NCI-H1694 (cell line): Measurements from ENCODE around the gene SNUPN.
"Not testable (repeated sequence)": the region's sequence is repeated elsewhere in the genome, so short reads cannot be mapped to it uniquely, and the experiment has no call there.

ENCODE experiments used
- DNase-seq: peaks from one replicate; lab custom pipeline; 2025; lab: John Stamatoyannopoulos, UW

Gene SNUPN

GRCh38 chr15:75637245-75638009 is 11.9 kb upstream of the SNUPN start:
- no peak for DNase-seq

DNA sequence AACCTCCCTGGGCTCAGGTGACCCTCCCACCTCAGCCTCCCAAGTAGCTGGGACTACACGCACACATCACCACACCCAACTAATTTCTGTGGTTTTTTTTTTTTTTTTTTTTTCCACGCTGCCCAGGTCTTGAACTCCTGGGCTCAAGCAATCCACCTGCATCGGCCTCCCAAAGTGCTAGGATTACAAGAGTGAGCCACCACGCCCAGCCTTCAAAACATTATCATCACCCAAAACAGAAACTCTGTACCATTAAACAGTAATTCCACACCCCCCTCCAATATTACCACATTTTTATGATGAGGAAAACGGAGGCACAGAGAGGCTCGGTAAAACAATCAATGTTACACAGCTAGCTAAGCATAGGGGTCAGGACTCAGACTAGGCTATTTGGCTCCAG is 10.5 kb upstream of the SNUPN start:
- DNase-seq: no peak

DNA sequence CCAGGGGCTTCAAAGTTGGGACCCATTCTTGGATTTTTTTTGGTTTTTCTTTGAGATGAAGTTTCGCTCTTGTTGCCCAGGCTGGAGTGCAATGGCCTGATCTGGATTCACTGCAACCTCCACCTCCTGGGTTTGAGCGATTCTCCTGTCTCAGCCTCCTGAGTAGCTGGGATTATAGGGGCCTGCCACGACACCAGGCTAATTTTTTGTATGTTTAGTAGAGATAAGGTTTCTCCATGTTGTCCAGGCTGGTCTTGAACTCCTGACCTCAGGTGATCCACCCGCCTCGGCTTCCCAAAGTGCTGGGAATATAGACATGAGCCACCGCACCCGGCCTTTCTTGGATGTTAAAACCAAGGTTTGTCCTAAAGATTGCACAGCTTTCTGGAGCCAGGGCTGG is 8.4 kb upstream of the SNUPN start:
- DNase-seq: not testable (repeated sequence)

- DNase-seq: no peak
These were observed 6.4 kb upstream of the SNUPN start for GRCh38 chr15:75631935-75632334.

GRCh38 chr15:75622505-75622904 is 3.0 kb downstream of the SNUPN start:
- DNase-seq: no peak

- DNase-seq: no peak
These were observed 4.6 kb downstream of the SNUPN start for GRCh38 chr15:75620841-75621391.

DNA sequence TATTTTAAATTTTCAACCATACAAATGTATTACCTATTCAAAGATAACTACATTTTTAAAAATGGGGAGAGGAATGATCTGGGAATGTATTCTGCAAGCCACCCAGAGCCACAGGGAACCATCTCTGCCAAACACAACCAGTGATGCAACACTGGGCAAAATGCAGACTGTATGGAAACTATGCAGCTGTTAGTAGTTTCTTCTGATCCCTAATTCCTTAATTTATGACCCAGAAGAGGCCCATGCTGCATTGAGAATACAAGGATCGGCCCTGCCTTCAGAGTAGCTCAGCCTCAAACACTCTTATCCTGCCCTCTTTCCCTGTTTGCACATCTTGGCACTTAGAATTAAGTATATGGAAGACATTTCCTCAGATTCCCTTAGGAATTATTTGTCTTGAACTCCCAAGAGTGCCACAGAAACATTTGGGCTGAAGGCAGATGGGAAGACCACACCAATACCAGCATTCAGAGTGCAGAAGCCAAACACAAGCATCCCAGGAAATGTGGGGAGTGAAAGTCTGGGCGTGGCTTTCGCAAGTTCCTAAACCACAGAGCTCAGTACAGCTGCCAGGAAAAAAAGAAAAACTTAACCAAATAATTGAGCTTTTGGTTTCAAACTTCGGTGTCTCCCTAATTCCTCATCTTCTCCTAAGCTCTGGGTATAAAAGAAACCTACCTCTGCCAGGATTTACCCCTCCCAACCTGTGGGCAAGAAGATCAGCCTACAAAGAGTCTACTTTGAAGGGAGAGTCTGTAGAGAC is 5.3 kb downstream of the SNUPN start:
- no peak for DNase-seq

DNA sequence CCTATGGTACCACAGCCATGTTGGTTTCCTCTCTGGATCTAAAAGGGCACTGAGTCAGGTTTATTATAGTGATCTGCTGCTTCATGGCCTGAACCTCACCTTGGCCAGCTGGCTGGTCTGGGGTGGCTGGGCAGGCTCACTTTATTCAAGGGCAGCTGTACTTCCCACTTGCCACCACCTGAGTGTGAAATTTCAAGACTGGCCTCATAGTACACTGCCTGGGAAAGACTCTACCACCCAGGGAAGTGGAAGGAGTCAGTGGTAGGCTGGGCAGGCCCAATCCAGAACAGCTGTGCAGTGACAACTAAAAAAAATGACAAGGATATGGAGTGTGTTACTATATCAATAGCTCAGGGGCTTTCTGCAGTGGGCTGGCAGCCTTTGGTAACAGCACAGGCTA is 8.8 kb downstream of the SNUPN start:
- no peak for DNase-seq

- DNase-seq: no peak
These were observed 18.5 kb downstream of the SNUPN start for GRCh38 chr15:75606711-75607699.

DNA sequence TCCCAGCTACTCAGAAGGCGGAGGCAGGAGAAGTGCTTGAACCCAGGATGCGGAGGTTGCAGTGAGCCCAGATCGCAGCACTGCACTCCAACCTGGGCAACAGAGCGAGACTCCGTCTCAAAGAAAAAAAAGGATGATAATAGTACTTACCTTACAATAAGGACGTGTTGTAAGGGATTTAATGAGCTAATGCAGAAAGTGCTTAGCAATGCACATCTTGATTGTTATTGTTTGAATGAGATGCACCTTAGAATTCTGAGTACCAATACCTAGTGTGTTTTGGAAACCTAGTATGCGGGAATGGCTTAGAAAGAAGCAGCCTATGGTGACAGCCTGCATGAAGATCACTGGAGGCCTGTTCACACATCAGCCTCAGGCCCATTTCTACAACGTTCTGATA is 19.5 kb downstream of the SNUPN start:
- DNase-seq: no peak

DNA sequence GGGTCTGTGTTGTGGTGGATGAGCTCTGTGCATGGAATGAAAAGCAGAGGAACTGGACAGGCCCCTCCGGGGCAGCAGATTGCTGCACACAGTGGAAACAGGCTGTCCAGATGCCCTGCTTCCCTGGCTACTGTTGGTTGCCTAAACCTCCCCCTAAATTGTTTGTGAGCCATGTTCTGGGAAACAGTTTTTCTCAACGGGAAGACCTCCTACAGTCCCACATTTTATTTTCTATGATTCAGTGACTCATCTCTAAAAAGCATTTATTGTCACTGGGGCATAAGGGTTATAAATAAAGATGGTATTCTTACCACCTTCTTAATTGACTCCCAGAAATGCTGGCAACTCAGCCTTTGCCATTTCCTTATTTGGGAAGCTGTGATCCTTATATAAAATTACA is 26.1 kb downstream of the SNUPN start:
- DNase-seq: no peak

GRCh38 chr15:75598361-75598760 is 27.2 kb downstream of the SNUPN start:
- no peak for DNase-seq

DNA sequence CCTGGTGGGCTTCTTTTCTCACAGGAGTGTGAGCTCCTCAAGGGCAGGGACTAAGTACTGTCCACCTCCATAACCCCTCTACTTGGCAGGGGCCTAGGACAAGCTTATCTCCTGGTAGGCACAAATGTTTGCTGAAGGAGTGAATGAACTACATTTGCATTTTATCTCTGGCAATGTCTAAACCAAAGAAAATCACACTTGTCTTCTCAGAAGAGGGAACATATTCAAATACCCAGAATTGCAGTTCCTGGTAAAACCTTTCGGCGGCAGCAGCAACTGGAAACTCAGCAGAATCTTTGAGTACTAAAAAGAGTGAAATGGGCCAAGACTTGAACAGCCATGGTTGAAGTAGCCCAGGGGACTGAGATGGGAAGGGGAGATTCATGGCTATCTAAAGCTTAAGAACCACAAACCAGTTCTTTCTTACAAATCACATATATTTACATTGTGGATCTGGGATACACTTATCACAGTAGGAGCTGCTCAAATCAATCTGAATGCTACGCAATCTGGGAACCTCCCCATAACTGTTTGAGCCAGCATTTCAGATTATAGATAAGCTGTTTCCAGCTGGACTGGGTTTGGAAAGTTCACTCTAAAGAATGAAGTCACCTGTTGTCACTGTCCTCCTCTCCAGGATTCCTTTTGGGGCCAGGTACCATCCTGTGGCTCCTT is 27.7 kb downstream of the SNUPN start:
- DNase-seq: no peak

- no peak for DNase-seq
These were observed 28.7 kb downstream of the SNUPN start for GRCh38 chr15:75596703-75597345.

GRCh38 chr15:75594276-75594675 is 31.2 kb downstream of the SNUPN start:
- DNase-seq: no peak

DNA sequence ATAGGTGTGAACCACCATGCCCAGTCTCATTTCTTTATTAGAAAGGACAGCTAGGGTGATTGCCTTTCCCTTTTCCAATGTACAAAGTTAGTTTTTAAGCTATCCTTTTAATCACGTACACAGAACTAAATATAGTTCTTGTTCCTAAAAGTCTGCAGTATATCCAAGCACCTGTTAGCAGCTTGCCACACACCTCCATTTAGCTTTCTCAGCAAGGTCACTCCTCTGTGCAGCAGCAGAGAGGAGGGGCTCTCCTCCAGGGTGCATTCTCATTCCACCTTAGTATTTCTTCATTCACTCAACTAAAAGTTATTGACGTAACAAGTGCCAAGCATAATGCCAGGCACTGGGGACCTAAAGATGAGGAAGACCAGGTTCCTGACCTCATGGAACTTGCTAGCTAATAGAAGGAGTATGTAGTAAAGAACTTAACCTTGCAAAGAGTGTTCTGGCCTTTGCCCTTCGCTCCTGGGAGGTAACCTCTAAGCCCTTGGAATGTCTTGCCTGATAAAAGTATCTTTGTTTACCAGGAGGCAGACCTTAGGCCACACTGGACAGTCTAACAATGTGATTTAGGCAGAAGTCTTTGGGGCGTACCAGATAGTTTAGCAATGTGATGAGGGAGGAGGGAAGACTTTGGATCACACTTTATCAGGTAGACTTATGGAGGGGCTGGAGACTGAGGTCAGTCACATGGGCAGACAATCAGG is 33.7 kb downstream of the SNUPN start:
- DNase-seq: no peak

DNA sequence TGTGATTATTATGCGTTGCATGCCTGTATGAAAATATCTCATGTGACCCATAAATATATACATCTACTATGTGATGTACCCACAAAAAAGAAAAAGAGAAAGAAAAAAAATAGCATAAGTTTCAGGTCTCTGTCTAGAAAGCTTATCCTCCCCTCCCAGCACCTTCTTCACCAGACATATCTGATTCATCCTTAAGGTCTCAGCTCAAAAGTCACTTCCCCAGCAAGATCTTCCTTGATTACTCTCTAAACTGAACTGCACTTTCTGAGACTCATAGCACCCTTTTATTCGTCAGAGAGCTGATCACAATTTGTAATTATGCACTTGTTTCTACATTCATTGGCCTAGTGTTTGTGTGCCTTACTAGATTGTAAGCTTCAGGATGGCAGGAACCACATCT is 35.3 kb downstream of the SNUPN start:
- DNase-seq: no peak

GRCh38 chr15:75589071-75589470 is 36.5 kb downstream of the SNUPN start:
- DNase-seq: no peak

- DNase-seq: not testable (repeated sequence)
These were observed 39.1 kb downstream of the SNUPN start for GRCh38 chr15:75586422-75586821.

DNA sequence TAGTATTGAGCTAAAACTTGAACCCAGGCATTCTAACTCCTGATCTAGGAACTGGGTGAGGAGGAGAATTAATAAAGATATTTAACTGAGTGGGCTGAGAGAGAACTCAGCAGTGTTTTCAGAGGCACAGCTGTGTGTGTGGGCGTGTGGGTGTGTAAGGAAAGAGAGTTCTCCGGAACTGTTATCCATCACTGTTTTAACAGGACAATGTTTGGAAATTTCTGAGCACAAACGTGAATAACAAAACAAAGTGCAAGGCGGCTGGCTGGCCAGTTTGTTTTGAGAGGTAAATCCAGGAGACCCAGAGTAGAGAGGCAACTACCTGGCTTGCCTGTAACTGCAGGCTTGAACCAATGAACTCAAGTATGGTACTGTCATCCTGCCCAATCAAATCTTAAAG is 41.4 kb downstream of the SNUPN start:
- no peak for DNase-seq
